H1 (cell line): ENCODE measurements around the gene KCND3. TPM values are rescaled to one million over a fixed set of nuclear protein-coding genes. Genes with fewer than 3 reads are reported as not detected.

Experiments used
- ASH2L ChIP-seq: fragments of 200-600, 300-600 bp; sonication (generic); IDR thresholded peaks from one replicate; pipeline ENCODE4 v1.7.1; 2017; ENCODE audit warnings: low read length
- BACH1 ChIP-seq: IDR thresholded peaks from 2 replicates; pipeline ENCODE4 v1.6.1; 2012; ENCODE audit warnings: low read length, improper control_type of control experiment
- CREB1 ChIP-seq: IDR thresholded peaks from 2 replicates; pipeline ENCODE4 v1.6.1; 2012; ENCODE audit warnings: inconsistent platforms
- EGR1 ChIP-seq: IDR thresholded peaks from 2 replicates; pipeline ENCODE4 v1.6.1; 2011; ENCODE audit warnings: low read depth, low read length, borderline replicate concordance
- EP300 ChIP-seq, 2 experiments: IDR thresholded peaks; 1 replicate in 1 of 2; 2 replicates in 1 of 2; pipeline ENCODE4 v1.6.1; 2011 to 2012; ENCODE audit warnings: low read depth in 2 of 2, low read length in 2 of 2, mild to moderate bottlenecking in 2 of 2, borderline replicate concordance in 1 of 2, inconsistent platforms in 1 of 2, moderate library complexity in 1 of 2
- EZH2 ChIP-seq: fragments of 200-600 bp; sonication (generic); IDR thresholded peaks from 2 replicates; pipeline ENCODE4 v1.7.1; 2012; ENCODE audit warnings: low read depth, mild to moderate bottlenecking, moderate library complexity, low read length, inconsistent platforms; ENCODE audit not compliant: severe bottlenecking
- FOSL1 ChIP-seq: IDR thresholded peaks from 2 replicates; pipeline ENCODE4 v1.6.1; 2011; ENCODE audit warnings: mild to moderate bottlenecking, low read depth, low read length, moderate library complexity; ENCODE audit not compliant: insufficient read depth
- NRF1 ChIP-seq: IDR thresholded peaks from 2 replicates; pipeline ENCODE4 v1.6.1; 2011; ENCODE audit warnings: mild to moderate bottlenecking, low read depth, low read length, improper control_type of control experiment
- PHF8 ChIP-seq: fragments of 200-600 bp; sonication (generic); conservative IDR thresholded peaks from 2 replicates; pipeline ENCODE4 v1.7.1; 2012; ENCODE audit warnings: low read depth, mild to moderate bottlenecking, inconsistent platforms, low read length, moderate library complexity
- POLR2A ChIP-seq, 2 experiments: IDR thresholded peaks; 1 replicate in 1 of 2; 2 replicates in 1 of 2; pipeline ENCODE4 v1.6.1; 2011; ENCODE audit warnings: low read depth in 2 of 2, low read length in 2 of 2, mild to moderate bottlenecking in 2 of 2; ENCODE audit errors: control extremely low read depth in 1 of 2
- SIN3A ChIP-seq, 2 experiments: IDR thresholded peaks in 1 of 2; conservative IDR thresholded peaks in 1 of 2; 2 replicates each; pipeline ENCODE4 v1.6.1; 2011 to 2012; ENCODE audit warnings: low read length in 2 of 2, improper control_type of control experiment in 1 of 2, low read depth in 1 of 2, mild to moderate bottlenecking in 1 of 2
- SP1 ChIP-seq: IDR thresholded peaks from 2 replicates; pipeline ENCODE4 v1.6.1; 2011; ENCODE audit warnings: low read depth, low read length
- polyA plus RNA-seq, 7 experiments: library from polyadenylated mRNA; depleted of rRNA in 3 of 7; stranded (reverse) in 5 of 7; unstranded in 2 of 7; fragments of >200 nt in 5 of 7; fragments of 200-250 nt in 2 of 7; gene quantifications; 1 replicate in 5 of 7; 2 replicates in 1 of 7; 4 replicates in 1 of 7; pipeline versions ENCODE4 v1.2.1 to v1.2.3, GENCODE V29; 2011 to 2013; ENCODE audit warnings: missing spikeins in 2 of 7, mixed read lengths in 2 of 7
- total RNA-seq: library from RNA; stranded (reverse); fragmentation: NEBNext Ultra II Directional; extraction: Animal tissue kit (Norgen Biotek cat#: 25700); gene quantifications from 2 replicates; pipeline ENCODE4 v1.2.1, GENCODE V29; 2021
- TF ChIP-seq, protein P1 (sequence below): IDR thresholded peaks from 2 replicates; pipeline ENCODE4 v1.6.1; 2012; ENCODE audit warnings: inconsistent platforms

Gene KCND3
- total and polyA plus RNA-seq, 2 of the 8 experiments (the other 6 are each of a cell fraction or from before 2014, with no cell fraction given), result 0.14 to 0.48 TPM

DNA sequence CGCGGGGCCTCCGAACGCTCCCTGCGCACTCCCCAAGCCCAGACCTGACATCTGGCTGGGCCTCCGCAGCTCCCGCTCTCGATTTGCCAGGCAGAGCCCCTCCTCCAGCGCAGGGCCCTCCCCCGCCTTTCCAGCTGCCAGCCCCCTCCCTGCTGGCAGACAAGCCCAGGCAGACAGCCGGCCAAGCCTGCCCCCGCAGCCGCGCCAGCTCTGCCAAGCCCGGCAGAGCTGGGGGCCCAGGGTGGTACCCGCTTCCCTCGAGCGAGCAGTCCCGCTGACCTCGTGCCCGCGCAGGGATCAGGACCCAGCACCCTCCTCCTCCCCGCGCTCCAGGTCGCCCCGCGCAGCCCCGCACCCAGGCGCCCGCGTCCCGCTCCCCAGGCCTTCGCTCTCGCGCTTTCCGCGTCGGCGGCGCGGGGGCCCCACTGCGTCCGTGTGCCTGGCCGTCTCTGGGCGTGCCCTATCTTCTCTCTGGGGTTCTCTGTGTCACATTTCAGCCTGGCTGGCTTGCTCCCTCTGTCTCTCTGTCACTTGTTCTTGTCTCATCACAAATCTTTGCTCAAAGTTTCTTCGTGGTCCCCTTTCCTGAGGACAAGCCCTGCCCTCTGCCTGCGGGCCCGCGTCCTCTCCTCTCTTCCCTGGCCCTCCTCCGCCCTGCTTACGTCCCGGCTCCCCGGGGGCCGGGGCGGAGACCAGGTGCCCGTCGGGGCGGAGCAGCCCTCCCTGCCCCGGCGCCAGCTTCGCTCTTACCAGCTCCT is 250.9 kb downstream of the KCND3 start (continued):
- peak; percentile 7 to 18; a peak in 1 of 4 replicates for TF ChIP-seq SIN3A (conservative IDR thresholded peaks at IDR 0.05 in 1 of 2, IDR thresholded peaks at IDR 0.05 in 1 of 2; ENCODE audit: low read depth in 1 of 2, low read length in 2 of 2)
- no peak for TF ChIP-seq POLR2A (IDR thresholded peaks at IDR 0.05; ENCODE audit: control extremely low read depth in 1 of 2, low read depth in 2 of 2, low read length in 2 of 2)
- TF ChIP-seq, protein P1, sequence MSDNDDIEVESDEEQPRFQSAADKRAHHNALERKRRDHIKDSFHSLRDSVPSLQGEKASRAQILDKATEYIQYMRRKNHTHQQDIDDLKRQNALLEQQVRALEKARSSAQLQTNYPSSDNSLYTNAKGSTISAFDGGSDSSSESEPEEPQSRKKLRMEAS, result peak; percentile 82
- 0 out of 2 replicates have a peak, but pooled peaks have one; percentile 39 for TF ChIP-seq PHF8
- no peak for TF ChIP-seq NRF1
- 0 out of 2 replicates have a peak, but pooled peaks have one; percentile 1 for TF ChIP-seq SP1
- no peak for TF ChIP-seq BACH1
- TF ChIP-seq CREB1, result peak; percentile 20; the same call in 1 of the 2 replicates
- no peak for TF ChIP-seq EP300 (IDR thresholded peaks at IDR 0.05; ENCODE audit: borderline replicate concordance in 1 of 2, low read depth in 2 of 2, low read length in 2 of 2)
- peak; percentile 15; the same call in 1 of the 2 replicates for TF ChIP-seq EGR1
- peak; percentile 69 for TF ChIP-seq ASH2L
- peak; percentile 15 for TF ChIP-seq EZH2
- 0 out of 2 replicates have a peak, but pooled peaks have one; percentile 3 for TF ChIP-seq FOSL1
